ENCODE measurements around the gene DTWD2. TPM values are rescaled to one million over a fixed set of nuclear protein-coding genes. Genes with fewer than 3 reads are reported as not detected.
"Not testable (repeated sequence)": the region's sequence is repeated elsewhere in the genome, so short reads cannot be mapped to it uniquely, and the experiment has no call there.

The DTWD2 gene
- total RNA-seq, 1 donor from 2014 or later: 8.8 TPM

- H3K4me3 ChIP-seq (ENCODE audit: low read depth, low read length): no peak overlapping the region
- TF ChIP-seq CTCF (conservative IDR thresholded peaks at IDR 0.05; ENCODE audit: low read depth, low read length): no peak
- no peak for DNase-seq (ENCODE audit: low read depth)
These were observed 7.8 kb upstream of the DTWD2 start for GRCh38 chr5:118996098-118996497.

GRCh38 chr5:118994595-118994994 lies 6.2 kb upstream of the DTWD2 start:
- TF ChIP-seq CTCF (conservative IDR thresholded peaks at IDR 0.05; ENCODE audit: low read depth, low read length): no peak
- DNase-seq (ENCODE audit: low read depth): no peak
- H3K4me3 ChIP-seq (ENCODE audit: low read depth, low read length): no peak overlapping the region

GRCh38 chr5:118993118-118993517 lies 4.8 kb upstream of the DTWD2 start:
- H3K4me3 ChIP-seq (ENCODE audit: low read depth, low read length); DNase-seq (ENCODE audit: low read depth): not testable (repeated sequence)

GRCh38 chr5:118992055-118992454 lies 3.7 kb upstream of the DTWD2 start:
- DNase-seq (ENCODE audit: low read depth); H3K4me3 ChIP-seq (ENCODE audit: low read depth, low read length): not testable (repeated sequence)

- no peak for TF ChIP-seq CTCF (conservative IDR thresholded peaks at IDR 0.05; ENCODE audit: low read depth, low read length)
These were observed 2.2 kb upstream of the DTWD2 start for GRCh38 chr5:118990582-118990981.

GRCh38 chr5:118989816-118990215 lies 1.5 kb upstream of the DTWD2 start:
- DNase-seq (ENCODE audit: low read depth): no peak
- TF ChIP-seq CTCF (conservative IDR thresholded peaks at IDR 0.05; ENCODE audit: low read depth, low read length): no peak
- no peak overlapping the region for H3K4me3 ChIP-seq (ENCODE audit: low read depth, low read length)

More at GRCh38 chr5:118990582-118990981, 2.2 kb upstream of the DTWD2 start:
- no peak overlapping the region for H3K4me3 ChIP-seq (ENCODE audit: low read depth, low read length)
- no peak for DNase-seq (ENCODE audit: low read depth)

- DNase-seq (ENCODE audit: low read depth): no peak
- peak overlapping the region; percentile 78 for H3K4me3 ChIP-seq (ENCODE audit: low read depth, low read length)
- TF ChIP-seq CTCF (conservative IDR thresholded peaks at IDR 0.05; ENCODE audit: low read depth, low read length): no peak
These were observed 476 bp upstream of the DTWD2 start for GRCh38 chr5:118988866-118989180.

GRCh38 chr5:118984602-118985001 lies 3.7 kb downstream of the DTWD2 start:
- no peak overlapping the region for H3K4me3 ChIP-seq (ENCODE audit: low read depth, low read length)
- no peak for TF ChIP-seq CTCF (conservative IDR thresholded peaks at IDR 0.05; ENCODE audit: low read depth, low read length)
- no peak for DNase-seq (ENCODE audit: low read depth)

Data from epithelial cell of proximal tubule (primary cell).